GM12864 (cell line): ENCODE measurements around the gene COPS9.

ENCODE experiments used
- DNase-seq: peaks from one replicate; pipeline ENCODE4 v3.0.0-alpha.2; 2011; ENCODE audit warnings: low read depth
- H3K4me3 ChIP-seq: 2 replicates; pipeline ENCODE4 v1.5.1; 2011; ENCODE audit warnings: mild to moderate bottlenecking, low read depth, low read length, control low read depth
- CTCF ChIP-seq: IDR thresholded peaks from 2 replicates; pipeline ENCODE4 v1.5.1; 2011; ENCODE audit warnings: low read depth, mild to moderate bottlenecking, moderate library complexity, low read length, control low read depth, inconsistent platforms; ENCODE audit errors: missing control alignments

Gene COPS9

GRCh38 chr2:240125742-240126141 is 10.4 kb downstream of the COPS9 start:
- no peak for DNase-seq
- no peak for TF ChIP-seq CTCF
- no peak overlapping the region for H3K4me3 ChIP-seq

GRCh38 chr2:240124651-240125030 is 11.5 kb downstream of the COPS9 start:
- no peak for TF ChIP-seq CTCF
- no peak for DNase-seq
- H3K4me3 ChIP-seq = no peak overlapping the region

GRCh38 chr2:240123821-240124650 is 12.1 kb downstream of the COPS9 start:
- DNase-seq = no peak
- H3K4me3 ChIP-seq = no peak overlapping the region
- no peak for TF ChIP-seq CTCF

GRCh38 chr2:240121675-240122074 is 14.4 kb downstream of the COPS9 start:
- no peak for DNase-seq
- no peak for TF ChIP-seq CTCF
- H3K4me3 ChIP-seq = no peak overlapping the region

GRCh38 chr2:240121190-240121589 is 14.9 kb downstream of the COPS9 start:
- DNase-seq = no peak
- no peak for TF ChIP-seq CTCF
- no peak overlapping the region for H3K4me3 ChIP-seq

- no peak for DNase-seq
- TF ChIP-seq CTCF = no peak
- no peak overlapping the region for H3K4me3 ChIP-seq
Measured at GRCh38 chr2:240114233-240114632, 21.9 kb downstream of the COPS9 start.
